Lung (tissue), 12 donors: ENCODE results near the gene P4HB. TPM values are rescaled to one million over a fixed set of nuclear protein-coding genes. Genes with fewer than 3 reads are reported as not detected.

Source experiments
- ATAC-seq: fragments of 200-7000 bp; cut with Tn5 transposase; one replicate; pipeline ENCODE4 v1.9.1; 2020; ENCODE audit warnings: moderate number of reproducible peaks; ENCODE audit not compliant: insufficient read depth, low FRiP score
- DNase-seq, 3 donors: peaks; one replicate each; pipeline ENCODE4 v3.0.0-alpha.2; 2013 to 2017
- H3K27ac ChIP-seq, 2 donors: one replicate each; pipeline ENCODE4 v1.5.1; 2013; ENCODE audit warnings: mild to moderate bottlenecking in 2 of 2, moderate library complexity in 2 of 2, control low read depth in 1 of 2, inconsistent platforms in 1 of 2, low read depth in 1 of 2, low read length in 1 of 2
- H3K27me3 ChIP-seq, 3 donors: one replicate each; pipeline ENCODE4 v1.5.1; 2013; ENCODE audit warnings: low read length in 2 of 3; ENCODE audit not compliant: control insufficient read depth in 3 of 3, insufficient read depth in 3 of 3
- H3K36me3 ChIP-seq, 4 donors: one replicate each; pipeline ENCODE4 v1.5.1; 2013; ENCODE audit warnings: low read length in 4 of 4, mild to moderate bottlenecking in 1 of 4, moderate library complexity in 1 of 4; ENCODE audit not compliant: control insufficient read depth in 4 of 4, insufficient read depth in 4 of 4
- H3K4me1 ChIP-seq, 5 donors: one replicate each; pipeline ENCODE4 v1.5.1; 2013; ENCODE audit warnings: low read length in 5 of 5, mild to moderate bottlenecking in 2 of 5, moderate library complexity in 1 of 5; ENCODE audit not compliant: control insufficient read depth in 5 of 5, insufficient read depth in 5 of 5
- H3K4me3 ChIP-seq: one replicate; pipeline ENCODE4 v1.5.1; 2013; ENCODE audit warnings: mild to moderate bottlenecking, control low read depth, moderate library complexity
- H3K9ac ChIP-seq, 2 donors: one replicate each; pipeline ENCODE4 v1.5.1; 2013; ENCODE audit warnings: low read length in 2 of 2, control low read depth in 1 of 2; ENCODE audit not compliant: insufficient read depth in 1 of 2
- H3K9me3 ChIP-seq, 4 donors: one replicate each; pipeline ENCODE4 v1.5.1; 2013; ENCODE audit warnings: low read length in 3 of 4, mild to moderate bottlenecking in 1 of 4, moderate library complexity in 1 of 4; ENCODE audit not compliant: control insufficient read depth in 4 of 4, insufficient read depth in 3 of 4
- CTCF ChIP-seq: IDR thresholded peaks from 2 replicates; pipeline ENCODE4 v1.5.1; 2012; ENCODE audit warnings: mild to moderate bottlenecking; ENCODE audit errors: control extremely low read depth, extremely low read depth
- WGBS, 2 donors: extraction: QIAGEN DNeasy Blood & Tissue Kit; methylation state at CpG; one replicate each; pipeline ENCODE4 v1.1.7; 2013; 5-methylcytosine and 5-hydroxymethylcytosine counted together
- polyA plus RNA-seq, 2 donors: library from polyadenylated mRNA; stranded (reverse); fragments of 200-250 nt; gene quantifications; one replicate each; pipeline ENCODE4 v1.2.1, GENCODE V29; 2013
- total RNA-seq, 2 donors: library from RNA; depleted of rRNA in 1 of 2; stranded (reverse); fragments of >200 nt in 1 of 2; gene quantifications; one replicate each; pipeline ENCODE4 v1.2.1, GENCODE V29; 2014 to 2021
- donor health status: control.
- donor health status: control.
- donor health status: Bipolar disorder and iron deficiency.
- donor health status: healthy.
- donor health status: DM: yes; HTN: yes; CAD: no.

P4HB gene
- total and polyA plus RNA-seq, 4 donors = 356 to 990 (median 779) TPM

DNA sequence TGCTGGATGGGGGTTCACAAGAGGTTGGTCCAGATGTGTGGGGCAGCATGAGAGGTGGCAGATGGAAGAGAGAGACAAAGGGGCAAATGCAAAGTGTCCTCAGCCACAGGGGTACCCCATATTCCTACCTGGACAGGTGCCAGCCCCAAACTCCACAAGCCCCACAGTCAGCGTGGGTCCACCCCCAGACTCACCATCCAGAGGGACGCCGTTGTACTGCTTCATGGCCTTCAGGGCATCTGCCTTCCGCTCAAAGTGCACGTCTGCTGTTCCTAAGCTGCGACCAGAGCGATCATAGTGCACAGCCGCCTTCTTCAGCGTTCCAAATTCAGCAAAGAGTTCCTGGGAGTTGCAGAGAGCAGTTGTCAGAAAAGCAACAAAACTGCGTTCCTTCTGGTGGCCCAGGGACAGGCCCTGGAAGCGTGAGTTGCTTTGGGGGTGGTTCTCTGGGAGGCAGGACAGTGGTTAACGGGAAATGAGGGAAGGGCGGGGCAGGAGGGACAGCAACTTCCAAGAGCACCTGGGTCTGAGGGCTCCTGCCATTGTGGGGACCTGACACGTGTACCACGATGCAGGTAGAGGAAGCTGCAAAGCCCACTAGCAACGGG lies 28.8 kb upstream of the P4HB start:
- no peak overlapping the region for H3K27ac ChIP-seq
- no peak for DNase-seq
- no peaks in the 10 kb centered on the region for H3K27me3 ChIP-seq
- peaks cover 18 to 48% (median 32%) of the 10 kb centered on the region in 4 donors for H3K36me3 ChIP-seq
- ATAC-seq = no peak
- WGBS, 2 donors = 94 to 97% methylated on average over 16 of the region's 16 CpGs
- H3K9ac ChIP-seq = no peak overlapping the region
- no peaks in the 10 kb centered on the region for H3K9me3 ChIP-seq
- no peak overlapping the region for H3K4me3 ChIP-seq
- H3K4me1 ChIP-seq = peaks cover 0 to 10% (median 7%) of the 10 kb centered on the region in 5 donors
- TF ChIP-seq CTCF = no peak

DNA sequence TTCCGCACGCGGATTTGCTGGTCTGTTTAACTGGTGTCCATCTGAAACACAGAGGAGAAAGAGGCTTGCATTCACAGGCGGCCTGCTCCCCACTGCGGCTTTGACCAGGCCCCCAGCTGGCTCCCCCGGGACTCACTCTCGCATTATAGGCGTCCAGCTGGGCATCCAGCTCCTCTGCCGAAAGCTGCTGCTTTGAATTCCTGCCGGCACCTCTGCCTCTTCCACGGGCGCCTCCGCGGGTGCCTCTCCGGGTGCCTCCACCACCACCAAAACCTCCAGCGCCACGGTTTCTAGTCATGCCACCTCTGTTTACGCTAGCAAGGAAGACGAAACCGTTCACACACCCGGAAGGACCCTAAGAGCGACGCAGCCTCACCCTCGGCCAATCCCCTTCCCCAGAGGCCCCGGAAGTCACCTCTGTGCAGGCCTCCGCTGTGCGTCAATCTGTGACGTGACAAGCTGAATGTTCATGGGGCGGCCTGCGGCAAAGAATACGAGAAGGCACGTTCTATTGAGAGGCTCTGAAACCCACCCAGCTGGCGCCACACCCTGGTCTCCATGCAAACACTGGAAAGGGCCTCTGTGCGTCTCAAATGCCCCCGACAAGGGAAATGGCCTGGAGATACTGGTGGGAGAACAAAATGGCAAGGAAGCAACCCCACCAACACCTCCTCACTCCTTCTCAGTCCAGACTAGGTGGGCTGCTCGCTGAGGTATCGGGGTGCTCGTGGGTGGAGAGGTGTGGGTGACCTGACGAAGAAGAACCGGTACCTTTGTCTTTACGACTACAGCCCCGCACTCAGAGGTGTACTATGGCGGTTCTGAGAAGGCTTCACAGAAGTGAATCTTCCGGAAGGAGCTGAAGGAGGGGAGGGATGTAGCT lies 28.0 kb upstream of the P4HB start:
- H3K9ac ChIP-seq = no peak overlapping the region
- H3K27me3 ChIP-seq = no peaks in the 10 kb centered on the region
- no peak for ATAC-seq
- no peak overlapping the region for H3K27ac ChIP-seq
- H3K4me3 ChIP-seq = no peak overlapping the region
- H3K4me1 ChIP-seq = peaks cover 0 to 10% (median 7%) of the 10 kb centered on the region in 5 donors
- DNase-seq = no peak
- peaks cover 18 to 48% (median 34%) of the 10 kb centered on the region in 4 donors for H3K36me3 ChIP-seq
- no peak for TF ChIP-seq CTCF
- 95 to 97% methylated on average over 44 of the region's 44 CpGs for WGBS, 2 donors
- H3K9me3 ChIP-seq = no peaks in the 10 kb centered on the region

- Histone ChIP-seq H3K9me3 (no peaks in the 10 kb centered on the region), H3K4me3 (no peak overlapping the region), H3K36me3 (peaks cover 18 to 48% (median 35%) of the 10 kb centered on the region in 4 donors), H3K27ac (no peak overlapping the region), H3K9ac (no peak overlapping the region), H3K27me3 (no peaks in the 10 kb centered on the region), H3K4me1 (peaks cover 0 to 10% (median 7%) of the 10 kb centered on the region in 5 donors)
- ATAC-seq (no peak), DNase-seq (no peak)
- 89 to 91% methylated on average over 11 of the region's 11 CpGs for WGBS, 2 donors
- TF ChIP-seq CTCF = no peak
Measured at GRCh38 chr17:81885869-81886548, 25.7 kb upstream of the P4HB start.
